K562 (cell line): ENCODE measurements around the gene RPL22L1. TPM values are rescaled to one million over a fixed set of nuclear protein-coding genes. Genes with fewer than 3 reads are reported as not detected.

Experiments used
- C11orf30 ChIP-seq: fragments of 450-650 bp; IDR thresholded peaks from 2 replicates; pipeline ENCODE4 v1.6.1; 2016; ENCODE audit warnings: low read depth, mild to moderate bottlenecking
- CC2D1A ChIP-seq: fragments of 450-650 bp; IDR thresholded peaks from 2 replicates; pipeline ENCODE4 v1.6.1; 2017; ENCODE audit warnings: mild to moderate bottlenecking
- DACH1 ChIP-seq: fragments of 450-650 bp; IDR thresholded peaks from 2 replicates; pipeline ENCODE4 v1.6.1; 2018; ENCODE audit not compliant: partially characterized antibody
- ERF ChIP-seq: fragments of 450-650 bp; formaldehyde crosslinking; IDR thresholded peaks from 2 replicates; pipeline ENCODE4 v1.4.0; 2020; ENCODE audit warnings: mild to moderate bottlenecking, mixed read lengths
- KLF6 ChIP-seq: fragments of 250-450 bp; sonication (Bioruptor Pico); IDR thresholded peaks from 2 replicates; pipeline ENCODE4 v1.4.0; 2020; ENCODE audit warnings: mild to moderate bottlenecking, moderate library complexity, borderline replicate concordance
- NFE2L1 ChIP-seq: fragments of 450-650 bp; IDR thresholded peaks from 2 replicates; pipeline ENCODE4 v1.6.1; 2016; ENCODE audit warnings: missing genetic modification characterization, low read depth, mild to moderate bottlenecking, missing compliant biosample characterization, moderate library complexity, borderline replicate concordance
- NFRKB ChIP-seq: fragments of 450-650 bp; IDR thresholded peaks from 2 replicates; pipeline ENCODE4 v1.6.1; 2016; ENCODE audit warnings: low read depth
- NR2C1 ChIP-seq, 2 experiments: fragments of 450-650 bp; IDR thresholded peaks; 2 replicates each; pipeline ENCODE4 v1.6.1; 2017; ENCODE audit warnings: mild to moderate bottlenecking in 2 of 2, antibody characterized with exemption in 1 of 2, inconsistent platforms in 1 of 2, missing compliant biosample characterization in 1 of 2, missing genetic modification characterization in 1 of 2
- POLR2B ChIP-seq: fragments of 450-650 bp; IDR thresholded peaks from 2 replicates; pipeline ENCODE4 v1.6.1; 2018; ENCODE audit warnings: low read depth; ENCODE audit not compliant: partially characterized antibody
- STAT5A ChIP-seq: IDR thresholded peaks from 2 replicates; pipeline ENCODE4 v1.6.1; 2012; ENCODE audit warnings: low read length, inconsistent platforms, borderline replicate concordance
- STAT5B ChIP-seq: fragments of 250-450 bp; sonication (Bioruptor Pico); IDR thresholded peaks from 2 replicates; pipeline ENCODE4 v1.8.0; 2021; ENCODE audit warnings: mild to moderate bottlenecking, inconsistent platforms
- TEAD1 ChIP-seq, 2 experiments: fragments of 450-650 bp in 1 of 2; sonication (generic) in 1 of 2; formaldehyde crosslinking; IDR thresholded peaks; 2 replicates each; pipeline versions ENCODE4 v1.4.0 to v1.8.0; 2020 to 2022; ENCODE audit warnings: mild to moderate bottlenecking in 2 of 2, missing genetic modification reagents in 1 of 2
- ZNF232 ChIP-seq: sonication (generic); formaldehyde crosslinking; IDR thresholded peaks from 2 replicates; pipeline ENCODE4 v1.8.0; 2022; ENCODE audit warnings: mild to moderate bottlenecking, missing genetic modification reagents
- ZNF316 ChIP-seq: fragments of 450-650 bp; IDR thresholded peaks from 2 replicates; pipeline ENCODE4 v1.6.1; 2016
- ZNF780A ChIP-seq: fragments of 250-450 bp; sonication (Bioruptor Pico); IDR thresholded peaks from 2 replicates; pipeline ENCODE4 v1.5.0; 2021; ENCODE audit warnings: mild to moderate bottlenecking
- ZNF785 ChIP-seq: fragments of 250-450 bp; sonication (Bioruptor Pico); IDR thresholded peaks from 2 replicates; pipeline ENCODE4 v1.4.0; 2020; ENCODE audit warnings: mild to moderate bottlenecking
- polyA plus RNA-seq, 8 experiments: library from polyadenylated mRNA; depleted of rRNA in 4 of 8; stranded (reverse) in 5 of 8; unstranded in 3 of 8; fragments of >200 nt; fragmentation: Nextera tagmentation in 2 of 8; fragmentation: Illumina TruSeq in 1 of 8; extraction: Ambion mirVana in 2 of 8; extraction: Trizol in 1 of 8; gene quantifications; 2 replicates each; pipeline versions ENCODE4 v1.2.1 to v1.2.3, GENCODE V29; 2011 to 2014; ENCODE audit warnings: inconsistent platforms in 1 of 8, missing spikeins in 1 of 8
- total RNA-seq, 7 experiments: library from RNA; depleted of rRNA in 6 of 7; stranded (reverse); fragments of >200 nt in 6 of 7; fragmentation: Illumina TruSeq in 2 of 7; extraction: Trizol in 2 of 7; gene quantifications; 2 replicates each; pipeline versions ENCODE4 v1.2.1 to v1.2.3, GENCODE V29; 2011 to 2021; ENCODE audit warnings: low replicate concordance in 1 of 7
- TF ChIP-seq, protein P1 (sequence below): fragments of 450-650 bp; IDR thresholded peaks from 2 replicates; pipeline ENCODE4 v1.6.1; 2018; ENCODE audit not compliant: partially characterized antibody
- TF ChIP-seq, protein P2 (sequence below): fragments of 250-450 bp; sonication (Bioruptor Pico); IDR thresholded peaks from 2 replicates; pipeline ENCODE4 v1.8.0; 2022; ENCODE audit warnings: inconsistent platforms, mild to moderate bottlenecking, moderate library complexity, borderline replicate concordance
- TF ChIP-seq, protein P3 (sequence below), 2 experiments: fragments of 450-650 bp; IDR thresholded peaks; 2 replicates each; pipeline ENCODE4 v1.6.1; 2018; ENCODE audit warnings: mild to moderate bottlenecking in 2 of 2, low read depth in 1 of 2; ENCODE audit not compliant: partially characterized antibody in 2 of 2

RPL22L1 gene
- total and polyA plus RNA-seq, 9 of the 15 experiments (the other 6 are each of a cell fraction or from before 2014, with no cell fraction given): 53.9 to 198 (median 108) TPM

- TF ChIP-seq, protein P1, sequence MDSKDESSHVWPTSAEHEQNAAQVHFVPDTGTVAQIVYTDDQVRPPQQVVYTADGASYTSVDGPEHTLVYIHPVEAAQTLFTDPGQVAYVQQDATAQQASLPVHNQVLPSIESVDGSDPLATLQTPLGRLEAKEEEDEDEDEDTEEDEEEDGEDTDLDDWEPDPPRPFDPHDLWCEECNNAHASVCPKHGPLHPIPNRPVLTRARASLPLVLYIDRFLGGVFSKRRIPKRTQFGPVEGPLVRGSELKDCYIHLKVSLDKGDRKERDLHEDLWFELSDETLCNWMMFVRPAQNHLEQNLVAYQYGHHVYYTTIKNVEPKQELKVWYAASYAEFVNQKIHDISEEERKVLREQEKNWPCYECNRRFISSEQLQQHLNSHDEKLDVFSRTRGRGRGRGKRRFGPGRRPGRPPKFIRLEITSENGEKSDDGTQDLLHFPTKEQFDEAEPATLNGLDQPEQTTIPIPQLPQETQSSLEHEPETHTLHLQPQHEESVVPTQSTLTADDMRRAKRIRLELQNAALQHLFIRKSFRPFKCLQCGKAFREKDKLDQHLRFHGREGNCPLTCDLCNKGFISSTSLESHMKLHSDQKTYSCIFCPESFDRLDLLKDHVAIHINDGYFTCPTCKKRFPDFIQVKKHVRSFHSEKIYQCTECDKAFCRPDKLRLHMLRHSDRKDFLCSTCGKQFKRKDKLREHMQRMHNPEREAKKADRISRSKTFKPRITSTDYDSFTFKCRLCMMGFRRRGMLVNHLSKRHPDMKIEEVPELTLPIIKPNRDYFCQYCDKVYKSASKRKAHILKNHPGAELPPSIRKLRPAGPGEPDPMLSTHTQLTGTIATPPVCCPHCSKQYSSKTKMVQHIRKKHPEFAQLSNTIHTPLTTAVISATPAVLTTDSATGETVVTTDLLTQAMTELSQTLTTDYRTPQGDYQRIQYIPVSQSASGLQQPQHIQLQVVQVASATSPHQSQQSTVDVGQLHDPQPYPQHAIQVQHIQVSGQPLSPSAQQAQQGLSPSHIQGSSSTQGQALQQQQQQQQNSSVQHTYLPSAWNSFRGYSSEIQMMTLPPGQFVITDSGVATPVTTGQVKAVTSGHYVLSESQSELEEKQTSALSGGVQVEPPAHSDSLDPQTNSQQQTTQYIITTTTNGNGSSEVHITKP: no peak
- TF ChIP-seq POLR2B (peak; percentile 31), TEAD1 (CRISPR knock-in tag; IDR thresholded peaks at IDR 0.05) (no peak), ZNF780A (CRISPR knock-in tag) (no peak), ERF (CRISPR knock-in tag) (no peak), ZNF232 (no peak), NFE2L1 (tag) (no peak), NFRKB (no peak), ZNF316 (peak; percentile 74), KLF6 (CRISPR knock-in tag) (no peak), STAT5B (no peak), DACH1 (no peak), NR2C1 (IDR thresholded peaks at IDR 0.05) (peak; percentile 38; the same call in 1 of the 2 replicates), NR2C1 (tag; IDR thresholded peaks at IDR 0.05) (peak; percentile 19; the same call in 1 of the 2 replicates), STAT5A (no peak), C11orf30 (peak; percentile 32; the same call in 1 of the 2 replicates), ZNF785 (no peak), CC2D1A (peak; percentile 39; the same call in 1 of the 2 replicates)
- TF ChIP-seq, protein P2, sequence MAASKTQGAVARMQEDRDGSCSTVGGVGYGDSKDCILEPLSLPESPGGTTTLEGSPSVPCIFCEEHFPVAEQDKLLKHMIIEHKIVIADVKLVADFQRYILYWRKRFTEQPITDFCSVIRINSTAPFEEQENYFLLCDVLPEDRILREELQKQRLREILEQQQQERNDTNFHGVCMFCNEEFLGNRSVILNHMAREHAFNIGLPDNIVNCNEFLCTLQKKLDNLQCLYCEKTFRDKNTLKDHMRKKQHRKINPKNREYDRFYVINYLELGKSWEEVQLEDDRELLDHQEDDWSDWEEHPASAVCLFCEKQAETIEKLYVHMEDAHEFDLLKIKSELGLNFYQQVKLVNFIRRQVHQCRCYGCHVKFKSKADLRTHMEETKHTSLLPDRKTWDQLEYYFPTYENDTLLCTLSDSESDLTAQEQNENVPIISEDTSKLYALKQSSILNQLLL (CRISPR knock-in tag): no peak
- TF ChIP-seq, protein P3, sequence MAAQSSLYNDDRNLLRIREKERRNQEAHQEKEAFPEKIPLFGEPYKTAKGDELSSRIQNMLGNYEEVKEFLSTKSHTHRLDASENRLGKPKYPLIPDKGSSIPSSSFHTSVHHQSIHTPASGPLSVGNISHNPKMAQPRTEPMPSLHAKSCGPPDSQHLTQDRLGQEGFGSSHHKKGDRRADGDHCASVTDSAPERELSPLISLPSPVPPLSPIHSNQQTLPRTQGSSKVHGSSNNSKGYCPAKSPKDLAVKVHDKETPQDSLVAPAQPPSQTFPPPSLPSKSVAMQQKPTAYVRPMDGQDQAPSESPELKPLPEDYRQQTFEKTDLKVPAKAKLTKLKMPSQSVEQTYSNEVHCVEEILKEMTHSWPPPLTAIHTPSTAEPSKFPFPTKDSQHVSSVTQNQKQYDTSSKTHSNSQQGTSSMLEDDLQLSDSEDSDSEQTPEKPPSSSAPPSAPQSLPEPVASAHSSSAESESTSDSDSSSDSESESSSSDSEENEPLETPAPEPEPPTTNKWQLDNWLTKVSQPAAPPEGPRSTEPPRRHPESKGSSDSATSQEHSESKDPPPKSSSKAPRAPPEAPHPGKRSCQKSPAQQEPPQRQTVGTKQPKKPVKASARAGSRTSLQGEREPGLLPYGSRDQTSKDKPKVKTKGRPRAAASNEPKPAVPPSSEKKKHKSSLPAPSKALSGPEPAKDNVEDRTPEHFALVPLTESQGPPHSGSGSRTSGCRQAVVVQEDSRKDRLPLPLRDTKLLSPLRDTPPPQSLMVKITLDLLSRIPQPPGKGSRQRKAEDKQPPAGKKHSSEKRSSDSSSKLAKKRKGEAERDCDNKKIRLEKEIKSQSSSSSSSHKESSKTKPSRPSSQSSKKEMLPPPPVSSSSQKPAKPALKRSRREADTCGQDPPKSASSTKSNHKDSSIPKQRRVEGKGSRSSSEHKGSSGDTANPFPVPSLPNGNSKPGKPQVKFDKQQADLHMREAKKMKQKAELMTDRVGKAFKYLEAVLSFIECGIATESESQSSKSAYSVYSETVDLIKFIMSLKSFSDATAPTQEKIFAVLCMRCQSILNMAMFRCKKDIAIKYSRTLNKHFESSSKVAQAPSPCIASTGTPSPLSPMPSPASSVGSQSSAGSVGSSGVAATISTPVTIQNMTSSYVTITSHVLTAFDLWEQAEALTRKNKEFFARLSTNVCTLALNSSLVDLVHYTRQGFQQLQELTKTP (IDR thresholded peaks at IDR 0.05; ENCODE audit: low read depth in 1 of 2, partially characterized antibody in 2 of 2): peak in 1 of 2 experiments; percentile 6
Measured at GRCh38 chr3:170868577-170869238, 1.3 kb downstream of the RPL22L1 start (continued).
